Common myeloid progenitor, CD34-positive (primary cell): Measurements from ENCODE around the gene CLTCL1.
"Not testable (repeated sequence)": the region's sequence is repeated elsewhere in the genome, so short reads cannot be mapped to it uniquely, and the experiment has no call there.

Experiments
- CTCF ChIA-PET: fragments of 350-600 bp; sonication (Branson Sonifier 250); formaldehyde crosslinking; loops from one replicate; lab custom pipeline; 2021; ENCODE audit warnings: antibody characterized with exemption; lab: Charles Lee
- POLR2A ChIA-PET: fragments of 350-600 bp; sonication (Branson Sonifier 250); formaldehyde crosslinking; loops from one replicate; lab custom pipeline; 2021; ENCODE audit warnings: antibody characterized with exemption; lab: Charles Lee
- DNase-seq, 3 donors: peaks; one replicate each; pipeline versions ENCODE4 v3.0.0 to v3.0.0-alpha.2; 2013
- H3K27ac ChIP-seq, 2 experiments: 1 replicate in 1 of 2; 2 replicates in 1 of 2; pipeline ENCODE4 v1.7.0; 2013; ENCODE audit warnings: inconsistent platforms in 2 of 2, low read length in 2 of 2, mild to moderate bottlenecking in 2 of 2, low read depth in 1 of 2, moderate library complexity in 1 of 2; ENCODE audit not compliant: severe bottlenecking in 2 of 2, insufficient read depth in 1 of 2, poor library complexity in 1 of 2
- H3K27me3 ChIP-seq, 5 experiments: replicated peaks in 2 of 5; 1 replicate in 3 of 5; 2 replicates in 2 of 5; pipeline versions ENCODE4 v1.6.1 to v1.7.0; 2013; ENCODE audit warnings: low read length in 4 of 5, mild to moderate bottlenecking in 2 of 5, moderate library complexity in 2 of 5, inconsistent platforms in 1 of 5; ENCODE audit not compliant: insufficient read depth in 5 of 5, control insufficient read depth in 4 of 5
- H3K36me3 ChIP-seq, 4 experiments: 1 replicate in 2 of 4; 2 replicates in 2 of 4; pipeline versions ENCODE4 v1.6.1 to v1.7.0; 2013; ENCODE audit warnings: low read length in 3 of 4, control low read depth in 1 of 4, mild to moderate bottlenecking in 1 of 4; ENCODE audit not compliant: control insufficient read depth in 4 of 4, insufficient read depth in 4 of 4
- H3K4me1 ChIP-seq, 4 experiments: 1 replicate in 3 of 4; 2 replicates in 1 of 4; pipeline versions ENCODE4 v1.6.1 to v1.7.1; 2013; ENCODE audit warnings: low read length in 3 of 4, mild to moderate bottlenecking in 3 of 4, control low read depth in 1 of 4, inconsistent platforms in 1 of 4, moderate library complexity in 1 of 4; ENCODE audit not compliant: control insufficient read depth in 4 of 4, insufficient read depth in 4 of 4; ENCODE audit errors: control extremely low read depth in 1 of 4
- H3K4me3 ChIP-seq, 7 experiments: 1 replicate in 4 of 7; 2 replicates in 3 of 7; pipeline versions ENCODE4 v1.5.1 to v1.7.0; 2013; ENCODE audit warnings: mild to moderate bottlenecking in 7 of 7, low read length in 6 of 7, moderate library complexity in 6 of 7, inconsistent platforms in 2 of 7, low read depth in 2 of 7, control low read depth in 1 of 7; ENCODE audit not compliant: insufficient read depth in 4 of 7, control insufficient read depth in 1 of 7; ENCODE audit errors: extremely low read depth in 1 of 7
- H3K9me3 ChIP-seq, 5 experiments: 1 replicate in 4 of 5; 2 replicates in 1 of 5; pipeline versions ENCODE4 v1.6.1 to v1.7.1; 2013; ENCODE audit warnings: low read length in 4 of 5, mild to moderate bottlenecking in 2 of 5, inconsistent platforms in 1 of 5, low read depth in 1 of 5, moderate library complexity in 1 of 5; ENCODE audit not compliant: control insufficient read depth in 4 of 5, insufficient read depth in 2 of 5; ENCODE audit errors: control extremely low read depth in 1 of 5
- WGBS: methylation state at CpG from one replicate; pipeline ENCODE4 v1.1.5; 2013; ENCODE audit not compliant: insufficient coverage; 5-methylcytosine and 5-hydroxymethylcytosine counted together

The CLTCL1 gene

DNA sequence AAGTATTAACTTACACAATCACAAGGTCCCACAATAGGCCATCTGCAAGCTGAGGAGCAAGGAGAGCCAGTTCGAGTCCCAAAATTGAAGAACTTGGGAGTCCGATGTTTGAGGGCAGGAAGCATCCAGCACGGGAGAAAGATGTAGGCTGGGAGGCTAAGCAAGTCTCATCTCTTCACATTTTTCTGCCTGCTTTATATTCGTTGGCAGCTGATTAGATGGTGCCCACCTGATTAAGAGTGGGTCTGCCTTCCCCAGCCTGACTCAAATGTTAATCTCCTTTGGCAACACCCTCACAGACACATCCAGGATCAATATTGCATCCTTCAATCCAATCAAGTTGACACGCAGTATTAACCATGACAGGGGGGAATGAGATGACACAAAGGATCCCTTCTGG, 38.7 kb upstream of the CLTCL1 start:
- H3K27me3 ChIP-seq, CTCF ChIA-PET, H3K27ac ChIP-seq, POLR2A ChIA-PET, H3K4me1 ChIP-seq, DNase-seq, H3K4me3 ChIP-seq: not testable (repeated sequence)
- WGBS, result 100% methylated on average over 5 of the region's 5 CpGs
- Histone ChIP-seq H3K36me3 (peaks cover 19 to 60% (median 25%) of the 10 kb centered on the region in 4 experiments), H3K9me3 (peaks cover 0 to 57% (median 10%) of the 10 kb centered on the region in 5 experiments)

DNA sequence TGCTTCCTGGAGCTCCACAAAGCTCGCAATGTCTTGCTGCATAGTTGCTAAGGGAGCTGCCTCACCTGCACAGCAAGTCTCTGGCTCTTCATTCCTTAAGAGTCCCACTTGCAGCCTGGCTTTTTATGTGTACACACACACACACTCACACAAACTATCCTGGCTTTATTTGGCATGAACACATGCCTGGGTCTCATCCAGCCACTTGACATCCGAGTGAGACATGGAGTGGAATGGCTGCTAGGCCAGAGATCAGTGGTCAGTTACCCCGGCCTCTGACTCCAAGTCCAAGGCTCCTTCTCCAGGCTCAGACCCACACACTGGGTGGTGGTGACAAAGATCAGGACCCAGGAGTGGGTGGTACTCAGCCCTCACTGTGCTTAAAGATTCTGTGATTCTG, 37.9 kb upstream of the CLTCL1 start:
- 100% methylated on average over 3 of the region's 3 CpGs for WGBS
- POLR2A ChIA-PET, result no interaction called here
- no peaks in the 10 kb centered on the region for H3K4me1 ChIP-seq

DNA sequence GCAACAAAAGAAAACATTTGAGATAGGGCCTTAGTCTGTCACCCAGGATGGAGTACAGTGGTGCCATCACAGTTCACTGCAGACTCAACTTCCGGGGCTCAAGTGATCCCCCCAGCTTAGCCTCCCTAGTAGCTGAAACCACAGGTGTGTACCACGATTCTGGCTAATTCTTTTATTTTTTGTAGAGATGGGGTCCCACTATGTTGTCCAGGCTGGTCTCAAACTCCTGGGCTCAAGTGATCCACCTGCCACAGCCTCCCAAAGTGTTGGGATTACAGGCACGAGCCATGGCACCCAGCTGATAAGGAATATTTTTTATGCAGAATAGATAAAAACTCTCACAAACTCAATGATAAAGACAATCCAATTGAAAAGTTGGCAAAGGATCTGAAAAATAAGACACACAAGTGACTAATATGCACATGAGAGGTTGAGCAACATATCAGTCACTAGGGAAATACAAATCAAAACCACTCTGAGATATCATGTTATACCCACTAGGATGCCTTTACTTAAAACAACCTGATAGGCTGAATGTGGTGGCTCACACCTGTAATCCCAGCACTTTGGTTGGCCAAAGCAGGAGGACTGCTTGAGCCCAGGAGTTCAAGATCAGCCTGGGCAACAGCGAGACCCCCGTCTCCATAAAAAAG, 33.9 kb upstream of the CLTCL1 start:
- DNase-seq, result no peak
- 100% methylated on average over 1 of the region's 5 CpGs for whole genome bisulfite sequencing
- H3K27ac ChIP-seq, result no peak overlapping the region
- CTCF ChIA-PET, result no interaction called here
- no peaks in the 10 kb centered on the region for H3K27me3 ChIP-seq
- H3K9me3 ChIP-seq, result peaks cover 0 to 25% (median 6%) of the 10 kb centered on the region in 5 experiments
- no peak overlapping the region for H3K4me3 ChIP-seq
- peaks cover 4 to 21% (median 9%) of the 10 kb centered on the region in 4 experiments for H3K36me3 ChIP-seq
- H3K4me1 ChIP-seq, result no peaks in the 10 kb centered on the region
- POLR2A ChIA-PET, result no interaction called here

More for the DNA sequence above, 37.9 kb upstream of the CLTCL1 start:
- Histone ChIP-seq H3K27me3 (no peaks in the 10 kb centered on the region), H3K4me3 (no peak overlapping the region), H3K36me3 (peaks cover 17 to 53% (median 24%) of the 10 kb centered on the region in 4 experiments), H3K9me3 (peaks cover 0 to 50% (median 10%) of the 10 kb centered on the region in 5 experiments), H3K27ac (no peak overlapping the region)
- DNase-seq, result no peak
- CTCF ChIA-PET, result no interaction called here

DNA sequence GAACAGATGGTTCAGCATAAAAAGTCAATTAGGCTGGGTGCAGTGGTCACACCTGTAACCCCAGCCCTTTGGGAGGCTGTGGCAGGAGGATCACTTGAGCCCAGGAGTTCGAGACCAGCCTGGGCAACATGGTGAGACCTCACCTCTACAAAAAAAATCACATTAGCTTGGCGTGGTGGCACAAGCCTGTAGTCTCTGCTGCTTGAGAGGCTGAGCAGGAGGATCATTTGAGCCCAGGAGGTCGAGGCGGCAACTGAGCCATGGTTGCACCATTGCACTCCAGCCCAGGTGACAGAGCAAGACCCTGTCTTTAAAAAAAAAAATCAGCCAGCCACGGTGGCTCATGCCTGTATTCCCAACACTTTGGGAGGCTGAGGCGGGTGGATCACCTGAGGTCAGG, 31.9 kb upstream of the CLTCL1 start:
- H3K4me1 ChIP-seq, result not testable (repeated sequence)

DNA sequence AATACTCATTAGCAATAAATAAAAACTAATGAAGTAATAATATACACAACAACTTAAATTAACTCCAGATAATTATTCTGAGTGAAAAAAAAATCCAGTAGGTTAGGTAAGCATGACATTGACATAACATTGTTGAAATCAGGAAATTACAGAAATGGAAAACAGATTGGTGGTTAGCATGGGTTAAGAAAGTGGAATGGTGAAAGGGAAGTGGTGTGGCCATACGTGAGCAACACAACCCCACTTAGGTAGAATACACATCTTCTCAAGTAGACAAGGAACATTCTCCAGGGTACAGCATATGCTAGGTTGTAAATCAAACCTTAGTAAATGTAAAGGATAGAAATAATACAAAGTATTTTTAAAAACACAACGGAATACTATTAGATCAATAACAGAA, 30.2 kb upstream of the CLTCL1 start:
- WGBS, result no CpG with 5 or more reads among the region's 2 CpGs
- CTCF ChIA-PET, result no interaction called here
- Histone ChIP-seq H3K4me1 (no peaks in the 10 kb centered on the region), H3K4me3 (no peak overlapping the region), H3K9me3 (peaks cover 1 to 26% (median 9%) of the 10 kb centered on the region in 5 experiments), H3K27ac (no peak overlapping the region), H3K36me3 (no peaks in the 10 kb centered on the region), H3K27me3 (no peaks in the 10 kb centered on the region)
- no peak for DNase-seq
- POLR2A ChIA-PET, result no interaction called here

More for the DNA sequence above, 31.9 kb upstream of the CLTCL1 start:
- H3K9me3 ChIP-seq, result peaks cover 0 to 19% (median under 1%) of the 10 kb centered on the region in 5 experiments
- H3K36me3 ChIP-seq, H3K27me3 ChIP-seq, DNase-seq, CTCF ChIA-PET, H3K4me3 ChIP-seq, H3K27ac ChIP-seq: not testable (repeated sequence)
- WGBS, result 98% methylated on average over 4 of the region's 6 CpGs
- POLR2A ChIA-PET, result interaction anchor here (0.6 kb wide), 1 partner anchor 80 kb away, joined by 6 read pairs; no protein-coding TSS in a partner anchor

DNA sequence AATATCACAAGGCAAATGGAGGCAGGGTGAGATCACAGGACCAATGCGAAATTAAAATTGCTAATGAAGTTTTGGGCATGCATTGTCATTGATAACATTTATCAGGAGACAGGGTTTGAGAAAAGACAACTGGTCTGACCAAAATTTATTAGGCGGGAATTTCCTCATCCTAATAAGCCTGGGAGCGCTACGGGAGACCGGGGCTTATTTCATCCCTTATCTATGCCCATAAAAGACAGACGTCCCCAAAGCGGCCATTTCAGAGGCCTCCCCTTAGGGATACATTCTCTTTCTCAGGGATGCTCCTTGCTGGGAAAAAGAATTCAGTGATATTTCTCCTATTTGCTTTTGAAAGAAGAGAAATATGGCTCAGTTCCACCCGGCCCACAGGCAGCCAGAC, 28.6 kb upstream of the CLTCL1 start:
- peaks cover 2 to 37% (median 18%) of the 10 kb centered on the region in 5 experiments for H3K9me3 ChIP-seq
- H3K4me1 ChIP-seq, CTCF ChIA-PET, H3K4me3 ChIP-seq, H3K27me3 ChIP-seq, DNase-seq, POLR2A ChIA-PET, H3K27ac ChIP-seq, H3K36me3 ChIP-seq: not testable (repeated sequence)
- WGBS, result 94% methylated on average over 6 of the region's 8 CpGs

DNA sequence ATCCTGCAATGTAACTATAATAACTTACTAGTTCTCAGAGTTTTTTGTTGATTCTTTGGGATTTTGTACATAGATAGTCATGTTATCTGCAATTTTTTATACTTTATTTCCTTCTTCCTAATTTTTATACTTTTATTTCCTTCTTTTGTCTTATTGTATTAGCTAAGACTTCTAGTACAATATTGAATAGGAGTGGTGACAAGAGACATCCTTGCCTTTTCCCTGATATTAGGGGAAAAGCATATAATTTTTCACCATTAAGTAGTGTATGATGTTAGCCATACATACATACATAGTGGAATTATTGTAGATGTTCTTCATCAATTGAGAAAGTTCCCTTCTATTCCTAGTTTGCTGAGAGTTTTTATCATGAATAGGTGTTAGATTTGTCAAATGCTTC, 27.8 kb upstream of the CLTCL1 start:
- DNase-seq, result no peak
- H3K4me3 ChIP-seq, result no peak overlapping the region
- POLR2A ChIA-PET, result no interaction called here
- no peak overlapping the region for H3K27ac ChIP-seq
- CTCF ChIA-PET, result no interaction called here
- H3K9me3 ChIP-seq, result peaks cover 2 to 37% (median 19%) of the 10 kb centered on the region in 5 experiments
- H3K4me1 ChIP-seq, result no peaks in the 10 kb centered on the region
- no peaks in the 10 kb centered on the region for H3K27me3 ChIP-seq
- H3K36me3 ChIP-seq, result no peaks in the 10 kb centered on the region
